ENCODE results near the gene PIP5K1B. TPM values are rescaled to one million over a fixed set of nuclear protein-coding genes. Genes with fewer than 3 reads are reported as not detected.

Gene PIP5K1B
- total and polyA plus RNA-seq, 2 of the 13 experiments (the other 11 are each of a cell fraction or from before 2014, with no cell fraction given) = 15.8 to 17.5 TPM

DNA sequence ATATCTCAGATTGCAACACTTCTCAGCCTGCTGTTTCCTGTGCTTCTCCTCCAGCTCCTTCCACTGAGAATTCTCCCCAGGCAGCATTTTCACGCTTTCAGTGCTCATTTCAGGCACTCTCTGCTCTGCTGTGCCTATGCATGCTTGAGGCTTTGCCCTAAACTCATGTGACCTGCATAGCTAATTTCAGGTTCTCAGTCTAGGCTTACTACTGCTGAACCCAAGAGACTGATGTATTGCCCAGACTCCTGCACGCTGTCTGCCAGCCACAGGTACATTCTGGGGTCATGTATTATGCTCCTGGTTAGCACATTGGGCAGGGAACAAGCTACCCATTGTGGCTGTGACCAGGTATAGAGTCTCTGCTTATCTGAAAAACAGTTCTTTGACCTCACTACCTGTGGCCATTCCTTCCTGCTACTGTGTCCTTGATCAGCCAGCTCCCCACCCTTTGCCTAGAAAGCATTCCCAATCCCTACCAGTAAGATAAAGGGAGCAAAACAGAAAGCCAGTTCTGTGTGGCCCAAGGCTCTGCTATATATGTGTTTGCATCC lies 34.7 kb downstream of the PIP5K1B start (continued):
- TF ChIP-seq, protein P1, sequence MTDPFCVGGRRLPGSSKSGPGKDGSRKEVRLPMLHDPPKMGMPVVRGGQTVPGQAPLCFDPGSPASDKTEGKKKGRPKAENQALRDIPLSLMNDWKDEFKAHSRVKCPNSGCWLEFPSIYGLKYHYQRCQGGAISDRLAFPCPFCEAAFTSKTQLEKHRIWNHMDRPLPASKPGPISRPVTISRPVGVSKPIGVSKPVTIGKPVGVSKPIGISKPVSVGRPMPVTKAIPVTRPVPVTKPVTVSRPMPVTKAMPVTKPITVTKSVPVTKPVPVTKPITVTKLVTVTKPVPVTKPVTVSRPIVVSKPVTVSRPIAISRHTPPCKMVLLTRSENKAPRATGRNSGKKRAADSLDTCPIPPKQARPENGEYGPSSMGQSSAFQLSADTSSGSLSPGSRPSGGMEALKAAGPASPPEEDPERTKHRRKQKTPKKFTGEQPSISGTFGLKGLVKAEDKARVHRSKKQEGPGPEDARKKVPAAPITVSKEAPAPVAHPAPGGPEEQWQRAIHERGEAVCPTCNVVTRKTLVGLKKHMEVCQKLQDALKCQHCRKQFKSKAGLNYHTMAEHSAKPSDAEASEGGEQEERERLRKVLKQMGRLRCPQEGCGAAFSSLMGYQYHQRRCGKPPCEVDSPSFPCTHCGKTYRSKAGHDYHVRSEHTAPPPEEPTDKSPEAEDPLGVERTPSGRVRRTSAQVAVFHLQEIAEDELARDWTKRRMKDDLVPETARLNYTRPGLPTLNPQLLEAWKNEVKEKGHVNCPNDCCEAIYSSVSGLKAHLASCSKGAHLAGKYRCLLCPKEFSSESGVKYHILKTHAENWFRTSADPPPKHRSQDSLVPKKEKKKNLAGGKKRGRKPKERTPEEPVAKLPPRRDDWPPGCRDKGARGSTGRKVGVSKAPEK (CRISPR knock-in tag; IDR thresholded peaks at IDR 0.05; ENCODE audit: borderline replicate concordance) = no peak
- TF ChIP-seq ZKSCAN5 (CRISPR knock-in tag; IDR thresholded peaks at IDR 0.05) = no peak
- TF ChIP-seq, protein P2, sequence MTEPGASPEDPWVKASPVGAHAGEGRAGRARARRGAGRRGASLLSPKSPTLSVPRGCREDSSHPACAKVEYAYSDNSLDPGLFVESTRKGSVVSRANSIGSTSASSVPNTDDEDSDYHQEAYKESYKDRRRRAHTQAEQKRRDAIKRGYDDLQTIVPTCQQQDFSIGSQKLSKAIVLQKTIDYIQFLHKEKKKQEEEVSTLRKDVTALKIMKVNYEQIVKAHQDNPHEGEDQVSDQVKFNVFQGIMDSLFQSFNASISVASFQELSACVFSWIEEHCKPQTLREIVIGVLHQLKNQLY (CRISPR knock-in tag; IDR thresholded peaks at IDR 0.05) = peak; percentile 36; the same call in 1 of the 2 replicates
- no peak for TF ChIP-seq KDM5B (CRISPR knock-in tag; IDR thresholded peaks at IDR 0.05; ENCODE audit: borderline replicate concordance)
- TF ChIP-seq ZNF7 (CRISPR knock-in tag; IDR thresholded peaks at IDR 0.05) = no peak
- TF ChIP-seq, protein P3, sequence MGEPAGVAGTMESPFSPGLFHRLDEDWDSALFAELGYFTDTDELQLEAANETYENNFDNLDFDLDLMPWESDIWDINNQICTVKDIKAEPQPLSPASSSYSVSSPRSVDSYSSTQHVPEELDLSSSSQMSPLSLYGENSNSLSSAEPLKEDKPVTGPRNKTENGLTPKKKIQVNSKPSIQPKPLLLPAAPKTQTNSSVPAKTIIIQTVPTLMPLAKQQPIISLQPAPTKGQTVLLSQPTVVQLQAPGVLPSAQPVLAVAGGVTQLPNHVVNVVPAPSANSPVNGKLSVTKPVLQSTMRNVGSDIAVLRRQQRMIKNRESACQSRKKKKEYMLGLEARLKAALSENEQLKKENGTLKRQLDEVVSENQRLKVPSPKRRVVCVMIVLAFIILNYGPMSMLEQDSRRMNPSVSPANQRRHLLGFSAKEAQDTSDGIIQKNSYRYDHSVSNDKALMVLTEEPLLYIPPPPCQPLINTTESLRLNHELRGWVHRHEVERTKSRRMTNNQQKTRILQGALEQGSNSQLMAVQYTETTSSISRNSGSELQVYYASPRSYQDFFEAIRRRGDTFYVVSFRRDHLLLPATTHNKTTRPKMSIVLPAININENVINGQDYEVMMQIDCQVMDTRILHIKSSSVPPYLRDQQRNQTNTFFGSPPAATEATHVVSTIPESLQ (CRISPR knock-in tag; conservative IDR thresholded peaks at IDR 0.05) = no peak
- TF ChIP-seq HOXA5 (CRISPR knock-in tag; IDR thresholded peaks at IDR 0.05) = no peak
- no peak for TF ChIP-seq AHR (CRISPR knock-in tag; IDR thresholded peaks at IDR 0.05)
- no peak for TF ChIP-seq GTF3A (CRISPR knock-in tag; conservative IDR thresholded peaks at IDR 0.05)
- peak; percentile 51; the same call in 1 of the 2 replicates for TF ChIP-seq ATF1 (CRISPR knock-in tag; IDR thresholded peaks at IDR 0.05)
- TF ChIP-seq, protein P4, sequence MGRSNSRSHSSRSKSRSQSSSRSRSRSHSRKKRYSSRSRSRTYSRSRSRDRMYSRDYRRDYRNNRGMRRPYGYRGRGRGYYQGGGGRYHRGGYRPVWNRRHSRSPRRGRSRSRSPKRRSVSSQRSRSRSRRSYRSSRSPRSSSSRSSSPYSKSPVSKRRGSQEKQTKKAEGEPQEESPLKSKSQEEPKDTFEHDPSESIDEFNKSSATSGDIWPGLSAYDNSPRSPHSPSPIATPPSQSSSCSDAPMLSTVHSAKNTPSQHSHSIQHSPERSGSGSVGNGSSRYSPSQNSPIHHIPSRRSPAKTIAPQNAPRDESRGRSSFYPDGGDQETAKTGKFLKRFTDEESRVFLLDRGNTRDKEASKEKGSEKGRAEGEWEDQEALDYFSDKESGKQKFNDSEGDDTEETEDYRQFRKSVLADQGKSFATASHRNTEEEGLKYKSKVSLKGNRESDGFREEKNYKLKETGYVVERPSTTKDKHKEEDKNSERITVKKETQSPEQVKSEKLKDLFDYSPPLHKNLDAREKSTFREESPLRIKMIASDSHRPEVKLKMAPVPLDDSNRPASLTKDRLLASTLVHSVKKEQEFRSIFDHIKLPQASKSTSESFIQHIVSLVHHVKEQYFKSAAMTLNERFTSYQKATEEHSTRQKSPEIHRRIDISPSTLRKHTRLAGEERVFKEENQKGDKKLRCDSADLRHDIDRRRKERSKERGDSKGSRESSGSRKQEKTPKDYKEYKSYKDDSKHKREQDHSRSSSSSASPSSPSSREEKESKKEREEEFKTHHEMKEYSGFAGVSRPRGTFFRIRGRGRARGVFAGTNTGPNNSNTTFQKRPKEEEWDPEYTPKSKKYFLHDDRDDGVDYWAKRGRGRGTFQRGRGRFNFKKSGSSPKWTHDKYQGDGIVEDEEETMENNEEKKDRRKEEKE (IDR thresholded peaks at IDR 0.05) = no peak
- TF ChIP-seq THAP11 (CRISPR knock-in tag; IDR thresholded peaks at IDR 0.05) = no peak
- TF ChIP-seq PITX1 (CRISPR knock-in tag; IDR thresholded peaks at IDR 0.05) = no peak; the same call in 1 of the 2 replicates
- no peak for TF ChIP-seq ZFP36 (IDR thresholded peaks at IDR 0.05; ENCODE audit: borderline replicate concordance, low read depth, low read length, partially characterized antibody)
- TF ChIP-seq SP1 (IDR thresholded peaks at IDR 0.05) = no peak
- no peak for TF ChIP-seq SP1 (CRISPR knock-in tag; IDR thresholded peaks at IDR 0.05)
- TF ChIP-seq SMC3 (IDR thresholded peaks at IDR 0.05; ENCODE audit: low read length) = no peak
- TF ChIP-seq ZNF879 (CRISPR knock-in tag; IDR thresholded peaks at IDR 0.05) = no peak
- no peak for TF ChIP-seq ARHGAP35 (CRISPR knock-in tag; IDR thresholded peaks at IDR 0.05; ENCODE audit: borderline replicate concordance)
- TF ChIP-seq ZFP36L1 (CRISPR knock-in tag; IDR thresholded peaks at IDR 0.05) = no peak
